Stimulated activated CD4-positive, alpha-beta T cell treated with anti-CD3 and anti-CD28 coated beads, Interleukin-1b, Interleukin-23, amount 100 ng/mL, for 1 hour (primary cell): Measurements from ENCODE around the gene PRDX1.
A peak's percentile ranks its signal among the peaks of the same experiment; 100 is the strongest.
"Not testable (repeated sequence)": the region's sequence is repeated elsewhere in the genome, so short reads cannot be mapped to it uniquely, and the experiment has no call there.

Source experiments
- DNase-seq, 2 donors: peaks; one replicate each; pipeline ENCODE4 v3.0.0-alpha.2; 2020; ENCODE audit warnings: low read depth in 2 of 2

PRDX1 gene

GRCh38 chr1:45503462-45504360 lies 18.0 kb downstream of the PRDX1 start:
- DNase-seq: no peak

- DNase-seq: no peak
Observed at GRCh38 chr1:45501505-45501859, 20.2 kb downstream of the PRDX1 start.

- DNase-seq: no peak
Observed at GRCh38 chr1:45499415-45499769, 22.3 kb downstream of the PRDX1 start.

GRCh38 chr1:45498279-45498678 lies 23.4 kb downstream of the PRDX1 start:
- DNase-seq: no peak

GRCh38 chr1:45493116-45493697 lies 28.5 kb downstream of the PRDX1 start:
- DNase-seq: peak in 1 of 2 donors; percentile 24

- no peak for DNase-seq
Observed at GRCh38 chr1:45492691-45493090, 29.0 kb downstream of the PRDX1 start.

DNA sequence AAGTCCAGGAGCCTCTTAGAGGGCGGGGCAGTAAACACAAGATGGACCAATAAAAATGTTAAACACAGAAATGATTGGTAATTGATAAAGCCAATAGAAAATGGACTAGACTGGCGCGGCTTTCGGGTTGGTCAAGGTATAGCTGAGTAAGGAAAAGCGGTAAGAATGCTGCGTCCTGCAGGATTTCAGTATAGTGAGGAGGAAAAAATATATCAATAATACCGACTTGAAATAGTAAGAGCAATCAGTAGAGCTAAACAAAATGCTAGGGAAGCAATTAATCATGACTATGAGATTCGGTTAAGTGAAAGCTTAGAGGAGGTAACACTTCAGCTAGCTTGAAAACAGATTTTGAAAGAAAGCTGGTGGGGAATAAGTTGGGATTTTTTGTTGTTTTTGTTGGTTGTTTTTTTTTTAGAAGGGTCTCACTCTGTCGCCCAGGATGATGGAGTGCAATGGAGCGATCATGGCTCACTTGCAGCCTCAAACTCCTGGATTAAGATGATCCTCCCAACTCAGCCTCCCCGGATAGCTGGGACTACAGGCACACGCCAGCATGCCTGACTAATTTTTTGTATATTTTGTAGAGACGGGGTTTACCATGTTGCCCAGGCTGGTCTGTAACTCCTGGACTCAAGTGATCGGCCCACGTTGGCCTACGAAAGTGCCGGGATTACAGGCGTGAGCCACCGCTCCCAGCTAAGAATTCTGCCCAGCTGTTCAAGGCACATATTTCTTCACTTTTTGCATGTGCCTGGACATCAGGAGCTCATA lies 30.0 kb downstream of the PRDX1 start:
- DNase-seq: no peak

GRCh38 chr1:45490626-45491486 lies 30.8 kb downstream of the PRDX1 start, which contains the start of gene TESK2:
Gene TESK2 (minus strand): TSS chr1:45491163. CDS start chr1:45457785, 33,378 bp downstream.
- peak; percentile 91 to 94 for DNase-seq

- no peak for DNase-seq
Observed at GRCh38 chr1:45490121-45490625, 31.5 kb downstream of the PRDX1 start.

DNA sequence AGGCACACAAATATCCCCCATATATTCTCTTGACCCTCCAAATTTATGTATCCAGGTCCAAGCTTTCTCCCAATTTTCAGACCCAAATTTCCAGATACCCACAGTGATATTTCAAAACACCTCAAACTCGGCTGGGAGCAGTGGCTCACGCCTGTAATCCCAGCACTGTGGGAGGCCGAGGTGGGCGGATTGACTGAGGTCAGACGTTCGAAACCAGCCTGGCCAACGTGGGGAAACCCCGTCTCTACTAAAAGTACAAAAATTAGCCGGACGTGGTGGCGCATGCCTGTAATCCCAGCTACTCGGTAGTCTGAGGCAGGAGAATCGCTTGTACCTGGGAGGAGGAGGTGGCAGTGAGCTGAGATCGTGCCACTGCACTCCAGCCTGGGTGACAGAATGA lies 32.3 kb downstream of the PRDX1 start:
- DNase-seq: not testable (repeated sequence)

DNA sequence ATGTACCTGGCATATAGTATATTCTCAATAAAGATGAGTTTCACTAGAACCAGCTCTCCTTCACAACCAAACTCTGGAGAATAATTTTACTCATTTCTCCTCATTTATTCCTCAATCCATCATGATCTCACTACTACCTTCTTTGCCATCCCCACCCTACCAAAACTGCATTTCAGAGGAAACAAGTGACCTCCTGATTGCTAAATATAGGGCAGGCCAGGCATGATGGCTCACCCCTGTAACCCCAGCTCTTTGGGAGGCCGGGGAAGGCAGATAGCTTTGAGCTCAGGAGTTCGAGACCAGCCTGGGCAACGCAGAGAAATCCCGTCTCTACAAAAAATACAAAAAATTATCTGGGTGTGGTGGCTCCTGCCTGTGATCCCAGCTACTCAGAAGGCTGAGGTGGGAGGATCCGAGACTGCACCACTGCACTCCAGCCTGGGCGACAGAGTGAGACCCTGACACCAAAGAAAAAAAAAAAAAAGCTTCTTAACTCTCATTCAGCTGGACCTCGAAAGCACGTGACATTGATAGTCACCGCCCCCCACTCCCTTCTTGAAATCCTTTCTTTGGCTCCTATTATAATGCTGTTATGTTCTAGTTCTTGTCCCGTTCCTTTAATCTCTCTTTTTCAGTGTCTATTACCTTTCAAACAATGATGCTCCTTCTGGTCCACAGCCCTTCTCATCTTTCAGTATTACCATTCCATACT lies 32.9 kb downstream of the PRDX1 start:
- no peak for DNase-seq

DNA sequence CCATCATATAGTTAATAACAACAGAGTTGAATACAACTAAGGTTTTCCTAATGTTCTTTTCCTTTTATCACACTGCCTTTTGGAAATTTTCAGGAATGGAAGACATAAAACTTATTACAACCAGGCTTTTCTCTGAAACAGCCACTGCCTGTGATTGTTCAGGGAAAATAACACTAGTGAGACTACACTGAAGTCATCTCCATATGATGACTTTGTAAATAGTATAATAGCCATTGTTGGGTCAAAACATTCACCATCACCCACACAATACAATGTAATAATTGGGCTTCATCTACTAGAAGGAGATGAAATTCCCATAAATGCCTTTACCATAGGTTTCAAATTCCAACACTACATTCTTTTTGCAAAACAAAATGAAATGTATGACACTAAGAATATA lies 35.7 kb downstream of the PRDX1 start:
- no peak for DNase-seq

DNA sequence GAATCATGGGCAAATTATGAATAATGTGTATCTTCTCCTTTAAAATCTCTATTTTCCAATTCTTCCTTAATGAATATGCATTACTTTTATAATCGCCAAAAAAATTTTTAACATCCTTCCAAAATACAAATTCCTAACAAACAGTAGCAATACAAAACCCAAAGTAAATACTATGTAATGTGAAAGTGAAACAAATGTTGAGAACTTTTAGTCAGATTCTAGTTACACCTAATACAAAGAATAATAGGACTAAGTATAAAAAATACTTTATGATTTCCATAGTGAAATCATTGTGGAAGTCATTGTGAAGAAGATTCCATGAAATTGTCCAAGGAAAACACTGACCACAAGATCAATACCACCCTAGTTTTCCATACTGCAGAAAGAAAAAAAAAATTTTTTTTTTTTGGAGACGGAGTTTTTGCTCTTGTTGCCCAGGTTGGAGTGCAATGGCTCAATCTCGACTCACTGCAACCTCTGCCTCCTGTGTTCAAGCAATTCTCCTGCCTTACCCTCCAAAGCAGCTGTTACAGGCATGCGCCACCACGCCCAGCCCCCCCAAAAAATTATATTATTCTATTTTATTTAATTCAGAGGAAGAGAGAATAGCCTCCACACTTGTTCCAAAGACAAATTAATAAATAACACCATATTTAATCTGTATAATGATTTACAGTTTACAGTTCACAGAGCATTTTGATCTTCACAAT lies 42.5 kb downstream of the PRDX1 start:
- no peak for DNase-seq

DNA sequence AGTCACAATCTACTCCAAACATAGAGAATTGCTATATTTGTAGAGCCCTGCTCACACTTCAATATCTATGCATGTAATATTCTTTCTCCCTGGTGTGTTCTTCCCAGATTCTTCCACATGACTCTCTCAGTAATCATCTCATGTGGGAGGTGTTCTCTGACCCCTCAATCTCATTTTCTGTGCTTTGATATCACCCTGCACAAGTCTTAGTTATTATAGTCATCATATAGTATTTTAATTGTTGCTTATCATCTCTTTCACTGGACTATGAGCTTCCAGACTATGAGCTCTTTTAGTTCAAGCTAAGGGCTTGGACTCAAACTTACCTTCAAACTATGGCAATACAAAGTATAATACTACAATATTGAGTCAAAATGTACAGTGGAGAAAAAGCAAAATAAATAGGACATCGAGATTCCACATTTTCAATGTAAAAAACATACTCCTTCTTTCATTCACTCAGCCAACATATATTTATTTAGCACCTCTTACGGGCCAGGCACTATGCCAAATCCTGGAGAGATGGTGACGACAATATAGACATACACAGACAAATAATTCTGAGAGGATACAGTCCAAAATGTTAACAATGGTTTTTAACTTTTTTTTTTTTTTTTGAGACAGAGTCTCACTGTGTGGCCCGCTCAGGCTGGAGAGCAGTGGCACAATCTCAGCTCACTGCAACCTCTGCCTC lies 43.4 kb downstream of the PRDX1 start:
- no peak for DNase-seq

DNA sequence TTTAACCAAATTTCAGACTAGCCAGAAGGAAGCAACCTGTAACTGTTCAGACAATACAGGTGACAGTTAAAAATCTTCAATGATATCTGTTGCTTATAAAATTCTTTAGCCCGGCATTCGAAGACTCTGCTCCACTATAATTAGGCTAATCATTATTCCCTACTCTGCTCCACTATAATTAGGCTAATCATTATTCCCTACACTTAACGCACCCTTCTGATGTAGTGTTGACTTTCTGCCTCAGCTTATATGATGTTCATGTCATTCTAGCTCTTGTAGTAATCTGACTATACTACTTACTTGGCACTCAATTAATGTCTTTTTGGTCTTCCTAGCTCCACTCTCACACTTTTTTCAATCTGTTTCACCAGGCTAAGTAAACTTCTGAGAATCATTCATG lies 44.0 kb downstream of the PRDX1 start:
- no peak for DNase-seq

DNA sequence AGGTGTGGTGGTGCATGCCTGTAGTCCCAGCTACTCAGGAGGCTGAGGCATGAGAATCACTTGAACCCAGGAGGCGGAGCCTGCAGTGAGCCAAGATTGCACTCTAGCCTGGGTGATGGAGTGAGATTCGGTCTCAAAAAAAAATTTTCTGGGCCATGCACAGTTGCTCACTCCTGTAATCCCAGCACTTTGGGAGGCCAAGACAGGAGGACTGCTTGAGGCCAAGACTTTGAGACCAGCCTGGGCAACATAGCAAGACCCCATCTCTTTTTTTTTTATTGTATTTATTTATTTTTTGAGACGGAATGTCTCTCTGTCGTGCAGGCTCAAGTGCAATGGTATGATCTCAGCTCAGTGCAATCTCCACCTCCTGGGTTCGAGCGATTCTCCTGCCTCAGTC lies 47.5 kb downstream of the PRDX1 start:
- not testable (repeated sequence) for DNase-seq

GRCh38 chr1:45473302-45473701 lies 48.4 kb downstream of the PRDX1 start:
- no peak for DNase-seq

DNA sequence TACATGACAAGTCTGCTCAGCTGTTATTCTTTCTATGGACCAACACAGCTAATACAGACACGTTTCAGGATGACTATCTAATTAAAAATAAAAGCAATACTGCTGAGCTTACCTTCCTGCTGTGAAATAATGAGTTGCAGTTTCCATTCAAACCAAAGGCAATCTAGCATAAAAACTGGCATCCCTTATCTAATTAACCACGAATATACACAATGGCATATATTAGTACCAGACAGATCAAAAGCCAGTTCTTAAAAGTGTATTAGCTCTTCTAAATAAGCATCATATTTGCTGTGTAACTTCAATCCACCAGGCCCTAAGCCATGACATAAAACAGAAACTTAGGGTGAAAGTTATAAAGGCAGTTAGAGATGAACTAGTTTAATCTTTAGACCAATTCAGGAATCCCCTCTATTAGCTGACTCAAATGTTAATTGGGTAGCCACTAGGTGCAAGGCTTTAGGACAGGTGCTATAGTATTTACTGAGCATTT lies 51.3 kb downstream of the PRDX1 start:
- no peak for DNase-seq

DNA sequence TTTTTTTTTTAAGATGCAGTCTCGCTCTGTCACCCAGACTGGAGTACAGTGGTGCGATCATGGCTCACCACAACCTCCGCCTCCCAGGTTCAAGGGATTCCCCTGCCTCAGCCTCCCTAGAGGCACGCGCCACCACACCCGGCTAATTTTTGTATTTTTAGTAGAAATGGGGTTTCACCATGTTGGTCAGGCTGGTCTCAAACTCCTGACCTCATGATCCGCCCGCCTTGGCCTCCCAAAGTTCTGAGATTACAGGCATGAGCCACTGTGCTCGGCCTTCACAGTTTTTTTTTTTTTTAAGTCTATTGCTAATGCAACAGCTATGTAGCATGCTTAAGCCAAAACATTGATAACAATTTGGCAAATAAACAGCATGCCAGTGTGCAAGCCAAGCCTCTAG lies 54.3 kb downstream of the PRDX1 start:
- not testable (repeated sequence) for DNase-seq
